Adrenal gland (tissue), 5 donors: ENCODE results near the gene IL25.

ENCODE experiments used
- POLR2A ChIP-seq, 2 donors: fragments of 450-650 bp; IDR thresholded peaks; one replicate each; pipeline ENCODE4 v1.6.1; 2017; ENCODE audit warnings: antibody characterized with exemption in 2 of 2, mild to moderate bottlenecking in 2 of 2, moderate library complexity in 1 of 2
- TF ChIP-seq, protein P1 (sequence below), 6 experiments: fragments of 450-650 bp in 4 of 6; fragments of 200-600 bp in 2 of 6; sonication (generic) in 1 of 6; IDR thresholded peaks; 1 replicate in 5 of 6; 2 replicates in 1 of 6; pipeline versions ENCODE4 v1.5.1 to v1.8.0; 2016 to 2021; ENCODE audit warnings: antibody characterized with exemption in 6 of 6, mild to moderate bottlenecking in 2 of 6, moderate library complexity in 1 of 6
- donor health status: DM: no; HTN: no; CAD: no.

- TF ChIP-seq, protein P1, sequence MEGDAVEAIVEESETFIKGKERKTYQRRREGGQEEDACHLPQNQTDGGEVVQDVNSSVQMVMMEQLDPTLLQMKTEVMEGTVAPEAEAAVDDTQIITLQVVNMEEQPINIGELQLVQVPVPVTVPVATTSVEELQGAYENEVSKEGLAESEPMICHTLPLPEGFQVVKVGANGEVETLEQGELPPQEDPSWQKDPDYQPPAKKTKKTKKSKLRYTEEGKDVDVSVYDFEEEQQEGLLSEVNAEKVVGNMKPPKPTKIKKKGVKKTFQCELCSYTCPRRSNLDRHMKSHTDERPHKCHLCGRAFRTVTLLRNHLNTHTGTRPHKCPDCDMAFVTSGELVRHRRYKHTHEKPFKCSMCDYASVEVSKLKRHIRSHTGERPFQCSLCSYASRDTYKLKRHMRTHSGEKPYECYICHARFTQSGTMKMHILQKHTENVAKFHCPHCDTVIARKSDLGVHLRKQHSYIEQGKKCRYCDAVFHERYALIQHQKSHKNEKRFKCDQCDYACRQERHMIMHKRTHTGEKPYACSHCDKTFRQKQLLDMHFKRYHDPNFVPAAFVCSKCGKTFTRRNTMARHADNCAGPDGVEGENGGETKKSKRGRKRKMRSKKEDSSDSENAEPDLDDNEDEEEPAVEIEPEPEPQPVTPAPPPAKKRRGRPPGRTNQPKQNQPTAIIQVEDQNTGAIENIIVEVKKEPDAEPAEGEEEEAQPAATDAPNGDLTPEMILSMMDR (IDR thresholded peaks at IDR 0.05) = no peak
- TF ChIP-seq POLR2A (IDR thresholded peaks at IDR 0.05) = no peak
Measured at GRCh38 chr14:23362200-23362599, 10.4 kb upstream of the IL25 start.
